ENCODE measurements around the gene PTGDR2. TPM values are rescaled to one million over a fixed set of nuclear protein-coding genes. Genes with fewer than 3 reads are reported as not detected.
A peak's percentile ranks its signal among the peaks of the same experiment; 100 is the strongest.

Gene PTGDR2
- total RNA-seq, 1 donor from 2014 or later: not detected

DNA sequence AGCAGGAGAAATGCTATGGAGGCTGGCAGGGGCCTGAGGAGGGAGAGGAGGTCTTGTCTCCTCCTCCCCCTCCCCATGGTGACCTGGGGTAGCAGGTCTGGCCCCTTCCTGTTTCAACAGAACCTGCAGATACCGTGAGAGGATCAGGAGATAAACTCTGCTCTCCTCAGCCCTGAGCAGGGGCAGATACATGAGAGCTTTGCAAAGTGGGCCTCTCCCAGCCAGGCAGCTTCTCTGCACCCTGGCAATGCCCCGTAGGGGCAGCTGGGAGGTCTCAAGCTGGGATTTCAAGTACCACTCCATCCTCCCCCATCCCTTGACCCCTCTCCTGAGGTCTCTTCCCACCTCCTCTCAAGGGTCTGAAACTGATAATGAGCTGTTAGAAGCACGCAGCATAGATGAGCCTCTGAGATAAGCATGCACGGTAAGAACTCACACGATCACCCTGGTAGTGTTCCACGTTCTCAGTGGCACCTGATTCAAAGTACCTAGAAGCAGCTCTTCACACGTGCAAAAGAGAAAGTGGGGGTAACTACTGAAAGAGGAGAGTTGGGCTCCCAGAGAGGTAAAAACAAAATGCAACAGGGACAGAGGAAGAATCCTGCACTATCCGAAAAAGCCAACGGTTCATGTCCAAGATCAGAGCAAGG lies 18.8 kb downstream of the PTGDR2 start:
- peak overlapping the region; percentile 11 for H3K4me3 Mint-ChIP-seq (ENCODE audit: unreplicated experiment)
- DNase-seq (ENCODE audit: low spot score): no peak

DNA sequence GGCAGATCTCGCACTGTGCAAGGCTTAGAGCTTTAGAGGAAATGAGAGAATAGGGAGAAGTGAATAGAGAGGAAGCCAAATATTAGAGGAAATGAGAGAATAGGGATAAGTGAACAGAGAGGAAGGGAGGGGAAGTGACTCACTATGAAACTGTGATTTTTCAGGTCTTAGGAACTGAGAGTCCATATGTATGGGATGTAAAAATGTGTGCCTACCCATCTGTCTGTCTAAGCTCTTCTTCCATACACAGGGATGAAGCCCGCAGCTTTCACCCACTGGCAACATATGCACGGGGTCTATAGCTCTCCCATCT lies 20.3 kb downstream of the PTGDR2 start:
- Mint-ChIP-seq H3K4me3 (ENCODE audit: unreplicated experiment) (no peak overlapping the region), H3K9me3 (ENCODE audit: unreplicated experiment) (no peaks in the 10 kb centered on the region), H3K27ac (ENCODE audit: unreplicated experiment) (no peak overlapping the region), H3K36me3 (ENCODE audit: low read depth, unreplicated experiment) (no peaks in the 10 kb centered on the region), H3K4me1 (ENCODE audit: unreplicated experiment) (peaks cover 10% of the 10 kb centered on the region), H3K27me3 (ENCODE audit: unreplicated experiment) (peaks cover 8% of the 10 kb centered on the region)
- no peak for DNase-seq (ENCODE audit: low spot score)
- TF ChIP-seq, protein P1, sequence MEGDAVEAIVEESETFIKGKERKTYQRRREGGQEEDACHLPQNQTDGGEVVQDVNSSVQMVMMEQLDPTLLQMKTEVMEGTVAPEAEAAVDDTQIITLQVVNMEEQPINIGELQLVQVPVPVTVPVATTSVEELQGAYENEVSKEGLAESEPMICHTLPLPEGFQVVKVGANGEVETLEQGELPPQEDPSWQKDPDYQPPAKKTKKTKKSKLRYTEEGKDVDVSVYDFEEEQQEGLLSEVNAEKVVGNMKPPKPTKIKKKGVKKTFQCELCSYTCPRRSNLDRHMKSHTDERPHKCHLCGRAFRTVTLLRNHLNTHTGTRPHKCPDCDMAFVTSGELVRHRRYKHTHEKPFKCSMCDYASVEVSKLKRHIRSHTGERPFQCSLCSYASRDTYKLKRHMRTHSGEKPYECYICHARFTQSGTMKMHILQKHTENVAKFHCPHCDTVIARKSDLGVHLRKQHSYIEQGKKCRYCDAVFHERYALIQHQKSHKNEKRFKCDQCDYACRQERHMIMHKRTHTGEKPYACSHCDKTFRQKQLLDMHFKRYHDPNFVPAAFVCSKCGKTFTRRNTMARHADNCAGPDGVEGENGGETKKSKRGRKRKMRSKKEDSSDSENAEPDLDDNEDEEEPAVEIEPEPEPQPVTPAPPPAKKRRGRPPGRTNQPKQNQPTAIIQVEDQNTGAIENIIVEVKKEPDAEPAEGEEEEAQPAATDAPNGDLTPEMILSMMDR (IDR thresholded peaks at IDR 0.05; ENCODE audit: unreplicated experiment): no peak

More for the DNA sequence above, 18.8 kb downstream of the PTGDR2 start:
- Mint-ChIP-seq H3K27me3 (ENCODE audit: unreplicated experiment) (peaks cover 8% of the 10 kb centered on the region), H3K27ac (ENCODE audit: unreplicated experiment) (no peak overlapping the region), H3K4me1 (ENCODE audit: unreplicated experiment) (peaks cover 19% of the 10 kb centered on the region), H3K9me3 (ENCODE audit: unreplicated experiment) (no peaks in the 10 kb centered on the region), H3K36me3 (ENCODE audit: low read depth, unreplicated experiment) (peaks cover 5% of the 10 kb centered on the region)
- TF ChIP-seq, protein P1 (IDR thresholded peaks at IDR 0.05; ENCODE audit: unreplicated experiment): no peak

DNA sequence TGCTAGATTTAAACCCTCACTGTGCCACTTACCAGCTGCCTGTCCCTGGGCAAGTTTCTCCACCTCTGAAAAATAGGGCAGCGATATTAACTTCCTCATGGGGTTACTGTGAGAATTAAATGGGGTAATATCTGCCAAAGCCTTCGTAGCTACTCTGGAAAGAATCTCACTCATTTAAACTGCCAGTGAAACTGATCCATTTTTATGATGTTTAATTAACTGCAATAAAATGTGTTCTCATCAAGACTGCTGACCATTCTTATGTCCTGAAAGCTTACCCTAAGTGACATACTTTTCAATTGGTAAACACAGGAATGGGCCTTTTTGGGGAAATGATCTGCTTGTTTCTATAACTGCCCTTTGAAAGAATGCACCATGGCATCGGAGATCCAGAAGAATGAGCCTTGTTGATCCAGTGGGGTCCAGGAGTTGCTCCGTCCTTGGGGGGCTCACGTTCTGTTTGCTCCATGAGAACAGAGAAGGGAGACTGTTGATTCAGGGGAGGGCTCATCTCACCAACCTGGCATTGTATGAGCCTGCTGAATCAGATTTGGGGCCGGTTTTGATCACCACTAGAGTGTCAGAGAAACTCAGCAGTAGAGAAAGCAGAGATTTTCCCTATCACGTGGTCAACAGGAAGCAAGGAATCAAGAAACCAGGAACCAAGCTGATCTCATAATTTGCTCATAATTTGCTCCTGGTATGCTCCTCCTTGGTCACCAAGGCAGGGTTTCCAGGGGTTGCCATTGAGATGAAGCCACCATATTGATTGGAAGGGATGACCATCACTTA lies 20.8 kb downstream of the PTGDR2 start:
- peaks cover 5% of the 10 kb centered on the region for H3K27me3 Mint-ChIP-seq (ENCODE audit: unreplicated experiment)
- H3K4me1 Mint-ChIP-seq (ENCODE audit: unreplicated experiment): peaks cover 10% of the 10 kb centered on the region

DNA sequence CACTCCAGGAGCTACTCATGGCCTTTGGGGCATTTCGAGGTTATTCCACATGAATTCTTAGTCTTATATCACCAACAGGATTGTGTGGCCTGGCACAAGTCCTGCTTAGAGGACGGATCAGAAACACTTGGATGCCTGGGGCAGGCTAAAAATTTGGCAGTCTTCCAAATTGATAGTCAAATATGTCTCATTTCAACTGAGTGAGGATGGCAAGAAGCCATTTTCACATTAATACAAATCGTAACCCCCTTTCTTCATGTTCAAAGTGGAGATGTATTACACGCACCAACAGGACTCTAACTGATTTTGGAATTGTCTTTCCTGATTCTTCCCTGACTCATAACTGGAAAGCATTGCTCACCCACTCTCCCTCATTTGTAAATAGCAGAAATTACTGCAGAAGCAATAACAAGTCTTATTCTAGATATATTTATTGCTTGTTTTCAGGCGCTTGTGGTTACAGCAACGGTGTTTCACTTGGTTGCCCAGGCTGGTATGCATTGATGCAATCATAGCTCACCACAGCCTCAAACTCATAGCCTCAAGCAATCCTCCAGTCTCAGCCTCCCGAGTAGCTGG lies 24.2 kb downstream of the PTGDR2 start:
- Mint-ChIP-seq H3K36me3 (ENCODE audit: low read depth, unreplicated experiment) (no peaks in the 10 kb centered on the region), H3K4me1 (ENCODE audit: unreplicated experiment) (peaks cover 10% of the 10 kb centered on the region), H3K9me3 (ENCODE audit: unreplicated experiment) (no peaks in the 10 kb centered on the region), H3K27me3 (ENCODE audit: unreplicated experiment) (peaks cover 2% of the 10 kb centered on the region), H3K4me3 (ENCODE audit: unreplicated experiment) (no peak overlapping the region), H3K27ac (ENCODE audit: unreplicated experiment) (no peak overlapping the region)
- DNase-seq (ENCODE audit: low spot score): no peak
- TF ChIP-seq, protein P1 (IDR thresholded peaks at IDR 0.05; ENCODE audit: unreplicated experiment): no peak

More for the DNA sequence above, 20.8 kb downstream of the PTGDR2 start:
- Mint-ChIP-seq H3K9me3 (ENCODE audit: unreplicated experiment) (no peaks in the 10 kb centered on the region), H3K4me3 (ENCODE audit: unreplicated experiment) (no peak overlapping the region), H3K36me3 (ENCODE audit: low read depth, unreplicated experiment) (no peaks in the 10 kb centered on the region), H3K27ac (ENCODE audit: unreplicated experiment) (no peak overlapping the region)
- DNase-seq (ENCODE audit: low spot score): no peak
- TF ChIP-seq, protein P1 (IDR thresholded peaks at IDR 0.05; ENCODE audit: unreplicated experiment): no peak

DNA sequence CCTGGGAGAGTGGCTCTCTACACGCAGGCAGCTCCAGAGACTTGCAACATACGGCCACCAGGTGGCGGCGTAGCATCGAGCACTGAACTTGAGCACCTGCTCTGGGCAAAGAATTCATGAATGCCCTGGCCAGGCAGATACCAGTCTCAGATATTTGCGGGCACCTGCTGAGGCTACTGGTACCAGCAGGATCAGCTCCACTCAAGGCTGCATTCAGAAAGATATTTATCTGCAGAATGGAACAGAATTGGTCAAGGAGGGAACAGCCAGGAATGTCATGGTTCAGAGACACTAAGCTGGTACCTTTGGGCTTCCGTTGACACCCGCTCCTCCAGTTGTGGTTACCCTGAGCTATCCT lies 24.6 kb downstream of the PTGDR2 start:
- Mint-ChIP-seq H3K4me3 (ENCODE audit: unreplicated experiment) (no peak overlapping the region), H3K4me1 (ENCODE audit: unreplicated experiment) (peaks cover 10% of the 10 kb centered on the region), H3K9me3 (ENCODE audit: unreplicated experiment) (no peaks in the 10 kb centered on the region), H3K27ac (ENCODE audit: unreplicated experiment) (no peak overlapping the region), H3K27me3 (ENCODE audit: unreplicated experiment) (peaks cover 2% of the 10 kb centered on the region), H3K36me3 (ENCODE audit: low read depth, unreplicated experiment) (no peaks in the 10 kb centered on the region)
- TF ChIP-seq, protein P1 (IDR thresholded peaks at IDR 0.05; ENCODE audit: unreplicated experiment): peak; percentile 87
- peak; percentile 80 for DNase-seq (ENCODE audit: low spot score)

All from endothelial cell (in vitro differentiated cells).